ENCODE data around the gene COPS3.

The COPS3 gene

DNA sequence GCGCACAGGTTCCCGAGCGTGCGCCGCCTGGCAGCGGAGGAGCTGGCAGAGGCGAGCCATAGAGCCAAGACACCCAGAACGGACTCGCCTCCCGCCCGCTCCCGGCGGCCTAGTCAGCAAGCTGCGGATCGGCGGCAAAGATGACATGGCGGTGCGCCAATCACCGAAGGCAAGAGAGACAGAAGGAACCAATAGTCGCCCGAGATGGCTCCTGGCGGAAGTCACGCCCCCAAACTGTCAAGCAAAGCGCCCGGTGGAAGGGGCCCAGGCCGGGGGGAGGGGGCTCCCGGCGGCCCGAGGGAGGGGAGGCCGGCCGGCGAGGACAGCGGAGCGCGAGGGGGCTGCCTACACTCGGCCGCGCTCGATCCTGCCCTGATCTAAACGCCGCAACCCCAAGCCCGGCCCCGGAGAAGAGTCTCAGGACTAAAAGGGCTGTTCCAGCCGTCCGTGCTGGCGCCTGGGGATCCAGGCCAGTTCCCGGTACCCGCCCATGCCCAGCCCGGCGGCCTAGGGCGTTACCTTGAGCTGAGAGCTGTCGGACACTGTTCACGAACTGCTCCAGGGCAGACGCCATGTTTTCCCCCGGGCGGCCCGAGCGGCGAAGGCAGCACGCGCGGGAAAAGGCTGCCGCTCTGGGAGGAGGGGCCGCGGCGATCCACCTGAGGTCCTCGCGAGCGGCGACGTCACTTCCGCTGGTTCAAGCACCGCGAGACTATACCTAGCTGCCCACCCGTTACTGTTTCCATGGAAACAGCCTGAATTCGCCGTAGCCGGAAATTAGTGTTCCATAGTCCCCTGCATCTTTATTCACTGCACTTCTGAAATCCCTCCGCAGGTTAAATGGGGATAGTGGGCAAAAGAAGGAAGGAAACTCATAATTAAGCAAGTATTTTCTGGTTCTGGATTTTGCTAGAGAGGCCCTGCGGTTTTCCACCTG, at the start of gene COPS3:
Gene COPS3, minus strand, starts transcription at position 634 of the 937 bp plus-strand sequence. Its CDS starts 60 bp downstream, at position 574.
- peak; percentile 94 for DNase-seq (ENCODE audit: low read depth in 2 of 2, low spot score in 1 of 2)

DNA sequence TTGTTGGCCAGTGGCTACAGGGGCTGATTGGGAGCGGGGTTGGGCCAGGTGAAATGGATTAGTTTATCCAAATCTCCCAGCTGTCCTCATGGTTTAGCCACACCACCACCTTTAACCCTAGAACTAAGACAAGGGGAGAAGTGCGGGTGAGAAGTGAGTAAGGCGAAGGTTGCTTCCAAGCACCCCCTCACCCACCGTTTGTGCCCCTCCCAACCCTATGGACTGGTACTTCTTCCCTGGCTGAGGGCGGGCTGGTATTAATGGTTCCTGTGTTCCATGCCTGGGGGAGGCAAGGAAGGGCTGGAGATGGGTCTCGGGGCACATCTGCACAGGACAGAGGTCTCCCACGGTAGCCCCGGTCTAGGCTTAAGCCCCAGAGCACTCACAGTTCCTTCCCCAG, 47.2 kb upstream of the COPS3 start:
- no peak for DNase-seq (ENCODE audit: low read depth in 2 of 2, low spot score in 1 of 2)

DNA sequence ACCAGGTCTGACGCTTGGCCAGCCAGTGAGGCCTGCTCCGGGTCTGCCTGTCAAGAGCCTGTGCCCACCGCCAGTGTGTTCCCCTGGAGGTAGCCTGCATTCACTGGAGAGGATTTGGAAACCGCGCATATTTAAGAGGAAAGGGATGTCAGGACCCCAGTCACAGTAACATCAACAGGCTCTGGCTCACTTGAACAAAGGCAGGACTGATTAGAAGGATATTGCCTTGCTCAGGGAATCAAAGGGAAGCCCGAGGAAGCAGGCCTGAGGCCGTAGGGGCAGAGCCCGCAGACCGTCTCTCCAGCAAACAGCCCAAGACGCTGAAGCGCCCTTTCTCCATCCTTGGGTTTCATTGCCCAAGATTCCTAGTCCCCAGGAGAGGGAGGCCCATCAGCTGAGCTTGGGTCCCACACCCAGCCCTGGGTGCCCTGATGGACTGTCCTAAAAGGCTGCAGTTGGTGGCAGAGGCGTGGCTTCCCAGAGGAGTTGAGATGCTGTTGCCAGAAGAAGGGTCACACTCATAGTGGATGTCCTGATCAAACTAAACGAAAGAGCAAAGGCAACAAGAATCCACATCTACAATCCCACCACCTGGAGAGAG, 45.3 kb upstream of the COPS3 start:
- DNase-seq (ENCODE audit: low read depth in 2 of 2, low spot score in 1 of 2) = no peak

GRCh38 chr17:17325816-17326215, 44.8 kb upstream of the COPS3 start:
- DNase-seq (ENCODE audit: low read depth in 2 of 2, low spot score in 1 of 2) = no peak

DNA sequence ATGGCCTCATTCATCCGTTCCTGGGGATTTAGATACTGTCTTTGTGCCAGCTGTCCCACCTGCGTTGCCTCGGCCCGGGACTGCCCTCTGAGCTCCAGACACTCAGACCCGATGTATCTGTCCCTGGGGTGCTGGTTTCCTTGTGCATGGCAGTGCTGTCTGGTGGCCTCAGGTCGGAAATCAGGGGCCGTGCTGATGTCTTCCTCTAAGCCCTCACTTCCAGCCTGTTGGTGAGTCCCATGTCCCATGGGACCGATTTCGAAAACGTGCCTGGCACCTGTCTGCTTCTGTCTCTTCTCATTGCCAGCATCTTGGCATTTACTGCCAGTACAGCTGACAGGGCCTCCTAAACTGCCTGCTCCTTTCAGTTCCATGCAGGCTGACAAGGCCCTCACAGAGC, 44.2 kb upstream of the COPS3 start:
- no peak for DNase-seq (ENCODE audit: low read depth in 2 of 2, low spot score in 1 of 2)

DNA sequence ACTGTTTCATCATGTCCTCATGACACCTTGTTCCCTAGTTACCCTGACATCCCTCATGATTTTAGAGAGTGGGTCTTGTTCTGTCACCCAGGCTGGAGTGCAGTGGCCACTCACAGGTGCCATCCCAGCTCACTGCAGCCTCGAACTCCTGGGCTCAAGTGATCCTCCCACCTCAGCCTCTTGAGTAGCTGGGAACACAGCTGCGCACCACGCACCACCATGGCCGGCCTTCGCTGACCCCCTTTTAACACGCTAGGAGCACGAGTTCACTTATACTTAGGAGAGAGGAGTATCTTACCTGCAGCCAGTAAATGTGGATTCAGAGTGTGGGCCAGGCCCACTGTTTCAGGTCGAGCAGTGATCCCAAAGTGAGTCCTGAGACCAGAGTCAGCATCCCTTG, 43.6 kb upstream of the COPS3 start:
- no peak for DNase-seq (ENCODE audit: low read depth in 2 of 2, low spot score in 1 of 2)

GRCh38 chr17:17322516-17323510, 41.8 kb upstream of the COPS3 start:
- DNase-seq (ENCODE audit: low read depth in 2 of 2, low spot score in 1 of 2) = no peak

DNA sequence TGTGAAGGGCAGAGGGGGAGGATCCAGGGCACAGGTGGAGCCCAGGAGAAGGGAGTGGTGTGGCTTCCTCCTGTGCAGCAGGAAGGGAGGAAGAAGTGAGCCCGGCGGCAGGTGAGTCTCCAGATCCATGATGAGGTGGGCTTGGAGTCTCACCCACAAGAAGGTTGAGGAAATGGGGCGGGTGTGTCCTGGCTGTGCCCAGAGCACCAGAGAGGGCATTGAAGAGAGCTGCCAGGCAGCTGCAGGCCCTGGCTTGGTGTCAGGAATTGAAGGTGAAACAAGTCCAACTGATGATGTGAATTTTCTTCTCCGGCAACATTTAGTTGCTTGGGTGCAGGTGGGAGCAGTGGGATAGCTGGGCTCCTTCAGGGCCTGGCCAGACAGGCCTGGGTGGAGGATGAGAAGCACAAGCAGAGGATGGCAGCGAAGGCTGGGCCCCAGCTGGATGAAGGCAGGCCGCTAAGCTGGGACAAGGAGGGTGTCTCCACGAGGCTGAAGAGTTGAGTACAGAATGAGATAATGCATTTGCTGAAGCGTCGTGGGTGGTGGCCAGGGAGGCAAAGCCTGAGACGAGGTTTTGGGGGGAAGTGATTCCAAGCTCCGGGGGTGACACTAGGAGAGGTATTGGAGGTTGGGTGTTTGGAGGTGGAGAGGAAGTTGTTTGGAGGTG, 40.4 kb upstream of the COPS3 start:
- no peak for DNase-seq (ENCODE audit: low read depth in 2 of 2, low spot score in 1 of 2)

DNA sequence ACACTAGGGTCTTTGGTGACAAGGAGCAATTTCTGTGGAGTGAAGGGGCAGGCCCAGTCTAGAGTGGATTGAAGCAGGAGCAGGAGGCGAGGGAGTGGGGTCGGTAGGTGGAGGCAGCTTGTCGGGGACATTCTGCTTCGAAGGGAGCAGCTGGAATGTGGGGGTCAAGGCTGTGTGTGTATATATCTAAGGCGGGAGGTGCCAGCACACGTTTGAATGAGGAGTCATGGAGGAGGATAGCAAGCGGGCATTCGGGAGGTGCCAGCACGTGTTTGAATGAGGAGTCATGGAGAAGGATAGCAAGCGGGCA, 39.8 kb upstream of the COPS3 start:
- DNase-seq (ENCODE audit: low read depth in 2 of 2, low spot score in 1 of 2) = no peak

GRCh38 chr17:17320188-17320910, 39.3 kb upstream of the COPS3 start:
- no peak for DNase-seq (ENCODE audit: low read depth in 2 of 2, low spot score in 1 of 2)

DNA sequence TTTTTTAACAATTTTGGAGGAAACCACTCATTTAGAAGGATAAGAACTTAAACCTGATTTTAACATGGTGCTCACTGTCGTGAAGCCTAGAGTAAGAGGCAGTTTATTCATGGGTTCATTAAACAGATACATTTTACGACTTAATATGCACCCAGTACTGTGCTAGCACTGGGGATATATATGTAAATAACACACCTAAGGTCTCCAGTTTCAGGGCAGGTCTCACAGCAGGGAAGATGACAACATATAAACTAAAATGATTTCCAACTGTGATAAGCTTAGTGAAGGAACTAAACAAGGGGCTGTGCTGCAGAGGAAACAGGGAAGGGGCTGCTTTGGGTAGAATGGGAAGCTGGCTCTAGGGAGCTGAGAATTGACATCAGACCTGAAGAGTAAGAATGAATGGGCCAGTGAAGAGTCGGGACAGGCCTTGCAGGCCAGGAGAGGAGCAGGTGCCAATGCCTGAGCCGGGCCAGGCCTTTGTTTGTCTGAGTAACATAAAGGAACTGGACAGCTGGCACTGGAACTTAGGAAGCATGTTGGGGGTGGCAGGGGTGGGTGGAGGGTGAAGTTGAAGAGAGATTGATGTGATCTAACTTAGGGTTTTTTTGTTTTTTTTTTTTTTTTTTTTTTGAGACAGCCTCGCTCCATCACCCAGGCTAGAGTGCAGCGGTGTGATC, 34.2 kb upstream of the COPS3 start:
- DNase-seq (ENCODE audit: low read depth in 2 of 2, low spot score in 1 of 2) = no peak

DNA sequence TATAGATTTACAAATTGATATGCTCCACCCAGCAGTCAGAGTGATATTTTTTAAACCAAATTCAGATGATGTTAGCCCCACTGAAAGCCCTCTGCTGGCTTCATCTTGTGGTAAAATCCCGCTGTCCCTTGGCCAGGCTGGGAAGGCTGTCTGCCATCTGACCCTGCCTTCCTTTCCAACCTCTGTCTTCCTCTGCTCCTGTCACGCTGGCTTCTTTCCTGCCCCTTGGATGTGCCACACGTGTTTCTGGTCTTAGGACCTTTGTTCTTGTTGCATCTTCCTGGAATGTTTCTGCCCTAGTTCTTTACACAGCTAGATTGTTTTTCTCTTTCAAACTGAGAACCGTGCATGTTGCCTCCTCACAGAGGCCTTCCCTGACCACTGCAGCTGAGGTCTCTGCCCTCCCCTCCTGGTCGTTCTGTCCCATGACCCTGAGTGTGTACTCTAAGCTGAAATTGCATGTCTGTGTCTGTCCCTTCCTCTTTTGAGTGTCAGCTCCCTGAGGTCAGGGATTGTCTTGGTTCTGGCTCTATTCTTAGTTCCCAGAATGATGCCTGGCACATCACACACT, 33.5 kb upstream of the COPS3 start:
- DNase-seq (ENCODE audit: low read depth in 2 of 2, low spot score in 1 of 2) = no peak

DNA sequence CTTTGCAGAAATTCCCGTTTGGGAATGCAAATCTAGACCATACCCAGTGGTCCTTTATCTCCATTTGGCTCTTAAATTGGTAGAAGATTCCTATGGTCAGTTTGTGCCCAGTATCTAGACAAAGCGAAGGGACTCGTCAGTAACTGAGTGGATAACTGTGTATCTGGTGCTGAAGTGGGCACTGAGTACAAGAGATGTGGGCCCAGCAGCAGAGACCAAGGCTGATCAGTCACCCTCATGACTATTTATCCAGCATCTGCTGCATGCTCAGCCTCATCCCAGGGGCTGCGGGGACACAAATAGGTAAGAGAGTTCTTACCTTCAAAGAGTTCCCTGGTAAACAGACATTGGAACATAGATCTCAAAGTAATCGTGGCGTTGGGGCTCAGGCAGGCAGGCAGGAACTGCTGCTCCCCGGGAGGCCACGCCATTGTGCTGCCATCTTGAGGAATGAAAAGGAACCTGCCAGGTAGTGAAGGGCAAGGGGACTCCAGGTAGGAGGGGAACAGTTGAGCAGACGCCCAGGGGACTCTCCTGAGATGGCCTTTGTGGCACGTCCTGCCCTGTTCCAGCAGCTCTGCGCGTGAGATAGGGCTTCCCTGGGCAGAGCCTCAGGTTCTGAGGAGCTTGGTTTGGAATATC, 32.4 kb upstream of the COPS3 start:
- DNase-seq (ENCODE audit: low read depth in 2 of 2, low spot score in 1 of 2) = peak; percentile 45 to 54

GRCh38 chr17:17309356-17309755, 28.3 kb upstream of the COPS3 start:
- DNase-seq (ENCODE audit: low read depth in 2 of 2, low spot score in 1 of 2) = no peak

DNA sequence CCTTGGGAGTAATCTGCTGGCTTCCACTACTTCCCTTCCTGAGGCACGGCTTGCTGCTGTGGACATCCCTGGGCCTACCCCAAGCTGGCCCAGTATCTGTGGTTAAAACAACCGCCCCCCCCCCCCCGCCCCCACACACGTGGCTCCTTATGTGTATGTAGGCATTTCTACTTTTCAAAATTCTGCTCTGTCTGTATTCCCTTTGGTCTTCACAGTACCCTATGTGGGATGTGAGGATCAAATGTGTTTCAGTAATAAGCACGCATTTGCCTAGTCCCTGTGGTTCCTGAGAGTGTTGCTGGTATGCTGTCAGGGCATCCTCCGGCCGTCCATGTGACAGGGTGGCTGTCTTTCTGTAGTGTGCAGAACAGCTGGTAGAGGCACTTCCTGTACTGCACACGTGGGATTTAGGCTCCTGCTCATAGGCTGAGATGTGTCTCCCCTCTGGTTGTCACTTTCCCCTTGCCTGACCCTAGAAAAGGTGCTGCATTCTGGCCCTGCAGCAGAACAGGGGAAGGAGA, 24.3 kb upstream of the COPS3 start:
- DNase-seq (ENCODE audit: low read depth in 2 of 2, low spot score in 1 of 2) = peak in 1 of 2 donors; percentile 14

- no peak for DNase-seq (ENCODE audit: low read depth in 2 of 2, low spot score in 1 of 2)
Measured at GRCh38 chr17:17304521-17304985, 23.5 kb upstream of the COPS3 start.

GRCh38 chr17:17303847-17304490, 22.9 kb upstream of the COPS3 start:
- no peak for DNase-seq (ENCODE audit: low read depth in 2 of 2, low spot score in 1 of 2)
